Pancreas (tissue), 10 donors: Measurements from ENCODE around the gene TOP3B. TPM values are rescaled to one million over a fixed set of nuclear protein-coding genes. Genes with fewer than 3 reads are reported as not detected.

Experiments
- ATAC-seq, 4 donors: fragments of 200-7000 bp; cut with Tn5 transposase; one replicate each; pipeline versions ENCODE4 v1.8.0 to v1.9.1; 2020; ENCODE audit warnings: mild to moderate bottlenecking in 4 of 4, moderate library complexity in 4 of 4
- DNase-seq, 6 donors: peaks; one replicate each; pipeline ENCODE4 v3.0.0-alpha.2; 2020
- FAIRE-seq: peaks from 2 replicates; lab custom pipeline; 2012; peaks lifted over from hg19 to GRCh38; lab: Jason Lieb, UNC
- H3K27ac ChIP-seq, 4 donors: fragments of 200-600 bp; sonication (generic); 1 replicate in 3 of 4; 2 replicates in 1 of 4; pipeline versions ENCODE4 v1.5.0 to v1.8.0; 2020
- H3K27me3 ChIP-seq, 4 donors: fragments of 200-600 bp; one replicate each; pipeline ENCODE4 v1.8.0; 2021
- H3K36me3 ChIP-seq, 3 donors: fragments of 200-600 bp; sonication (generic) in 1 of 3; one replicate each; pipeline versions ENCODE4 v1.5.0 to v1.8.0; 2020 to 2021
- H3K4me1 ChIP-seq, 3 donors: fragments of 200-600 bp; one replicate each; pipeline ENCODE4 v1.8.0; 2021
- H3K4me3 ChIP-seq, 4 donors: fragments of 200-600 bp; sonication (generic) in 2 of 4; one replicate each; pipeline versions ENCODE4 v1.5.0 to v1.8.0; 2020 to 2021
- H3K9me3 ChIP-seq, 4 donors: fragments of 200-600 bp; one replicate each; pipeline ENCODE4 v1.8.0; 2021
- WGBS, 2 donors: extraction: QIAGEN DNeasy Blood & Tissue Kit; methylation state at CpG; one replicate each; pipeline ENCODE4 v1.1.7; 2013; 5-methylcytosine and 5-hydroxymethylcytosine counted together
- intact Hi-C, 3 donors: fragments of 100-400 bp; cut with DNase I; formaldehyde crosslinking; loops; one replicate each; pipeline versions ENCODE4 v1.11.1 to v1.14.2; 2022
- polyA plus RNA-seq, 2 donors: library from polyadenylated mRNA; stranded (reverse); fragments of 200-250 nt; gene quantifications; one replicate each; pipeline ENCODE4 v1.2.3, GENCODE V29; 2013
- total RNA-seq, 6 donors: library from RNA; stranded (reverse); fragmentation: NEBNext Ultra II Directional in 4 of 6; extraction: Animal tissue kit (Norgen Biotek cat#: 25700) in 4 of 6; gene quantifications; one replicate each; pipeline versions ENCODE4 v1.2.1 to v1.2.4, GENCODE V29; 2021 to 2023
- TF ChIP-seq, protein P1 (sequence below), 4 donors: fragments of 200-600 bp; sonication (generic) in 3 of 4; IDR thresholded peaks; one replicate each; pipeline versions ENCODE4 v1.5.0 to v1.8.0; 2021; ENCODE audit warnings: antibody characterized with exemption in 4 of 4
- donor health status: healthy with polysubstance abuse.
- donor health status: DM: no; HTN: no; CAD: no; lungs with moderate emphysema.
- donor health status: DM: no; HTN: no; CAD: no.
- donor health status: control.
- donor health status: control.
- donor health status: Bipolar disorder and iron deficiency.
- donor health status: DM: yes; HTN: yes; CAD: no.
- donor health status: DM: no; HTN: no; CAD: no.
- donor health status: DM: no; HTN: no; CAD: no.
- donor health status: DM: yes; HTN: yes; CAD: no.

Gene TOP3B
- total and polyA plus RNA-seq, 8 donors, result 6.7 to 20.5 (median 11.3) TPM

DNA sequence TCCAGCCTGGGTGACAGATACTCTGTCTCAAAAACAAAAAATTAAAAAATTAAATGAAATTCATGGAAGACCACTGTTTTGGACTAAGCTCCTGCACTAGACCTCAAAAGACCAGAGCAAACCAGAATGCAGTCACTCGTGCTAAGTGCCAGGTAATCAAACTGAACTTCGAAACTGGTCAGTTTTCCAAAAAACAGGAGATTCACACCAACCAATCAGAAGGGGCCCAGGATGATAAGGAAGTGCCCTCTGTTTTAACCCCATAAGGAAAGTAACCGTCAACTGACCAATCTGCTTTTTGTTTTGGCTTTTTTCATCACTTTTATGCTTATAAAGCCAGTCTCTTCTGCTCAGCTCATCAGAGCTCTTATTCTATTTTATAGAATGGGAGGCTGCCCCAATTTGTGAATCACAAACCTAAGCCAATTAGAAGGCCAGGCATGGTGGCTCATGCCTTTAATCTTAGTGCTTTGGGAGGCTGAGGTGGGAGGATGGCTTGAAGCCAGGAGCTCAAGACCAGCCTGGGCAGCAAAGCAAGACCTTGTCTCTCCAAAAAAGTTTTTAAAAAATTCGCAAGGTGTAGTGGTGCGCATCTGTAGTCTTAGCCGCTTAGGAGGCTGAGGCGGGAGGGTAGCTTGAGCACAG lies 10.1 kb upstream of the TOP3B start:
- Histone ChIP-seq H3K4me3 (no peak overlapping the region), H3K4me1 (no peaks in the 10 kb centered on the region), H3K9me3 (no peaks in the 10 kb centered on the region), H3K27me3 (no peaks in the 10 kb centered on the region), H3K36me3 (no peaks in the 10 kb centered on the region), H3K27ac (no peak overlapping the region)
- WGBS, 2 donors, result 58 to 66% methylated on average over 7 of the region's 7 CpGs
- FAIRE-seq, result no peak
- ATAC-seq, result no peak
- TF ChIP-seq, protein P1, sequence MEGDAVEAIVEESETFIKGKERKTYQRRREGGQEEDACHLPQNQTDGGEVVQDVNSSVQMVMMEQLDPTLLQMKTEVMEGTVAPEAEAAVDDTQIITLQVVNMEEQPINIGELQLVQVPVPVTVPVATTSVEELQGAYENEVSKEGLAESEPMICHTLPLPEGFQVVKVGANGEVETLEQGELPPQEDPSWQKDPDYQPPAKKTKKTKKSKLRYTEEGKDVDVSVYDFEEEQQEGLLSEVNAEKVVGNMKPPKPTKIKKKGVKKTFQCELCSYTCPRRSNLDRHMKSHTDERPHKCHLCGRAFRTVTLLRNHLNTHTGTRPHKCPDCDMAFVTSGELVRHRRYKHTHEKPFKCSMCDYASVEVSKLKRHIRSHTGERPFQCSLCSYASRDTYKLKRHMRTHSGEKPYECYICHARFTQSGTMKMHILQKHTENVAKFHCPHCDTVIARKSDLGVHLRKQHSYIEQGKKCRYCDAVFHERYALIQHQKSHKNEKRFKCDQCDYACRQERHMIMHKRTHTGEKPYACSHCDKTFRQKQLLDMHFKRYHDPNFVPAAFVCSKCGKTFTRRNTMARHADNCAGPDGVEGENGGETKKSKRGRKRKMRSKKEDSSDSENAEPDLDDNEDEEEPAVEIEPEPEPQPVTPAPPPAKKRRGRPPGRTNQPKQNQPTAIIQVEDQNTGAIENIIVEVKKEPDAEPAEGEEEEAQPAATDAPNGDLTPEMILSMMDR (IDR thresholded peaks at IDR 0.05), result no peak
- intact Hi-C loops, result no loop called here
- DNase-seq, result no peak

DNA sequence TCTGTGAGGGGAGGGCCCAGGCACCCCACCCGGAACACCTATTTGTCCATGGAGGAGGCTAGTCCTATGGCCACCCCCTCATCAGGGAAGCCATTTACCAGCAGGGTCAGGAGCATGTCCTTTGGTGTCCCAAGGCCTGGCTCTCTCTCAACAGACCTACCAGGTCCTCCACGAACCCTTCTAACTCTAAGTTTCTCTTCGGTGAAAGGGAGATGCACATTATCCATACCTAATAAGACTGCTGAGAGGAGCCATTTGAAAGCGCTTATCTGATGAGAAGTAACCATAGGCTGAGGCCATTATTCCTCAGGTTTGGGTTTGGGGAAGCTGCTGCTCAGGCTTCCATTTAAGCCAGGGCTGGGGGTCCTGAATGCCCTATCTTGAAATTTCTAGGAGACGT lies 9.2 kb upstream of the TOP3B start:
- H3K27ac ChIP-seq, result no peak overlapping the region
- TF ChIP-seq, protein P1 (IDR thresholded peaks at IDR 0.05), result no peak
- WGBS, 2 donors, result 76 to 80% methylated on average over 5 of the region's 5 CpGs
- no peak for ATAC-seq
- no peaks in the 10 kb centered on the region for H3K27me3 ChIP-seq
- no peaks in the 10 kb centered on the region for H3K4me1 ChIP-seq
- intact Hi-C loops, result no loop called here
- no peak for DNase-seq
- no peak for FAIRE-seq
- no peaks in the 10 kb centered on the region for H3K9me3 ChIP-seq
- no peak overlapping the region for H3K4me3 ChIP-seq
- H3K36me3 ChIP-seq, result no peaks in the 10 kb centered on the region

DNA sequence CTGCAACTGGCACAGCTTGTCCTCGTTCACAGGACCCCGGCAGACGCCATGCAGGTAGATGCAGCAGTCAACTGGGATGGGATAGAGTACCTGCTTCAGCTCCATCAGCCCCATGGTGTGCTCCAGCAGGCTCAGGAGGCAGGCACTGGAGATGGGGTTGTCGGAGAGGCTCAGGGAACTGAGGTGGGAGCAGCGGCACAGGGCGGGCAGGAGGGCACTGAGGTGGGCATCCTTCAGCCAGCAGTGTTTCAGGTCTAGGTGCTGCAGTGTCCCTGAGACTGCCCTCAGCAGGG lies 8.7 kb upstream of the TOP3B start:
- H3K27me3 ChIP-seq, result no peaks in the 10 kb centered on the region
- FAIRE-seq (no peak), ATAC-seq (no peak), DNase-seq (no peak)
- H3K27ac ChIP-seq, result no peak overlapping the region
- intact Hi-C loops, result no loop called here
- H3K4me1 ChIP-seq, result no peaks in the 10 kb centered on the region
- H3K36me3 ChIP-seq, result no peaks in the 10 kb centered on the region
- H3K4me3 ChIP-seq, result no peak overlapping the region
- TF ChIP-seq, protein P1 (IDR thresholded peaks at IDR 0.05), result no peak
- 60 to 77% methylated on average over 6 of the region's 6 CpGs for WGBS, 2 donors
- H3K9me3 ChIP-seq, result no peaks in the 10 kb centered on the region

DNA sequence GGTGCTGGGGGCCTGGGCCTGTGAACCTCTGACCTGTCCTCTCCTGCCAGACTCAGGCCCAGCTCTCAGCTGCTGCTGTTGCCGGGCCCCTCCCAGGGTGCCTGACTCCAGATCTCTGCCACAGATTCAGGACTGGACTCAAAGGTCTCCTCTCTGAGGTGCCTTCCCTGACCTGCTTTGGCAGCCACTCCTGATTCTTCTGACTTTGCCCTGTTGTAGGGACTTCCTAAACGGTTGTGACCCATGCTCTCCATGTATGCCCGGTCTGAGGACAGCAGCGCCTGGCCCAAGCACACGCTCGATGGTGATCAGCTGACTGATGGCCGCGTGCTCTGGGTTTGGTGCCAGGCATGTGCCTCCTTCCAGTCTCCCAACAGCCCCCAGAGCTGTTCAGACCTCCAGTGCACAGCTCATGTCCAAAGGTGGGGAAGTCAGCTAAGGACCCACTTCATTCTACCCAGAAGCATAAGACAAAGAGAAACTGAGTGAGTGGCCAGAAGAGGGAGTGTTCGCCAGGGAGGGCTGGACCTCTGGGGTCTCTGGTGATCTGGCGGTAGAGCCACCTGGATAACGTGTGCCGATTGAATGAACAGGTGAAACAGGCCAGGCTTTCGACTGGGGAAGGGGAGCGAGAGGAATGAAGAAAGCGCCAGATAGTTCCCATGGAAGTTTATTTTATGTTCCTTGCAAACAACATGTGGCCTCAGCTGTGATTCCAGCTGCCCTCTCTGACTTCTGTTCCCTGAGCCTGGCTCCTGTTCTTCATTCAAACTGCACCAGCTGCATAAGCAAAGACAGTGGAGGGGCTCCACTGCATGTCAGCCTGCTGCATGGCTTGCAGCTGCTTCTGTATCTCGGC lies 8.1 kb upstream of the TOP3B start:
- no peaks in the 10 kb centered on the region for H3K9me3 ChIP-seq
- DNase-seq (no peak), FAIRE-seq (no peak), ATAC-seq (no peak)
- no peaks in the 10 kb centered on the region for H3K36me3 ChIP-seq
- intact Hi-C loops, result no loop called here
- TF ChIP-seq, protein P1 (IDR thresholded peaks at IDR 0.05), result no peak
- no peaks in the 10 kb centered on the region for H3K4me1 ChIP-seq
- no peak overlapping the region for H3K27ac ChIP-seq
- WGBS, 2 donors, result 53 to 60% methylated on average over 16 of the region's 16 CpGs
- no peaks in the 10 kb centered on the region for H3K27me3 ChIP-seq
- no peak overlapping the region for H3K4me3 ChIP-seq

DNA sequence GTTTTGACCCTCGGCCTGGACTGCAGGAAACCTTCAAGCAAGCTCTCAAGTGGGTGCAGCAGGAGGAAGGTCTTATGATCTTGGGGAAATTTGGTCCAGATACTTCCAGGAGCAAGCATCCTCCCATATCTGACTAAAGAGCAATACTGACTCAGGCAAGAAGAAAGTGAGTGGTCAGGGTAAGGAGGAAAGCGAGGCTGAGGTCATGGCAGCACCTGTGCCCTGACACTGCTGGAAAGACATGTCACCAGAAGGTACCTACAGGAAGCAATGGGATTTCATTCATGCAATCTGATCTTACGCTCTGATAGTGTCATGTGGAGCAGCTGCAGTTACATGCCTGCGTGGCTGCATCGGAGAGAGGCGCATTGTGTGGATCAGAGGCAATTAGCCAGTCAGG lies 6.5 kb upstream of the TOP3B start:
- H3K9me3 ChIP-seq, result no peaks in the 10 kb centered on the region

More for the DNA sequence above, 6.5 kb upstream of the TOP3B start:
- H3K27ac ChIP-seq, result no peak overlapping the region
- H3K36me3 ChIP-seq, result no peaks in the 10 kb centered on the region
- H3K27me3 ChIP-seq, result no peaks in the 10 kb centered on the region
- H3K4me1 ChIP-seq, result no peaks in the 10 kb centered on the region
- FAIRE-seq, result no peak
- WGBS, 2 donors, result 62 to 74% methylated on average over 6 of the region's 6 CpGs
- intact Hi-C loops, result no loop called here
- TF ChIP-seq, protein P1 (IDR thresholded peaks at IDR 0.05), result no peak
- DNase-seq, result no peak
- no peak overlapping the region for H3K4me3 ChIP-seq
- ATAC-seq, result no peak
